Stimulated activated CD4-positive, alpha-beta T cell treated with anti-CD3 and anti-CD28 coated beads, Interleukin-1b, Interleukin-23, amount 100 ng/mL, for 24 hours (primary cell): Measurements from ENCODE around the gene SNCAIP.
"Not testable (repeated sequence)": the region's sequence is repeated elsewhere in the genome, so short reads cannot be mapped to it uniquely, and the experiment has no call there.

Experiments
- DNase-seq, 4 experiments: peaks; one replicate each; pipeline ENCODE4 v3.0.0-alpha.2; 2020; ENCODE audit warnings: low read depth in 4 of 4, low spot score in 1 of 4

Gene SNCAIP

DNA sequence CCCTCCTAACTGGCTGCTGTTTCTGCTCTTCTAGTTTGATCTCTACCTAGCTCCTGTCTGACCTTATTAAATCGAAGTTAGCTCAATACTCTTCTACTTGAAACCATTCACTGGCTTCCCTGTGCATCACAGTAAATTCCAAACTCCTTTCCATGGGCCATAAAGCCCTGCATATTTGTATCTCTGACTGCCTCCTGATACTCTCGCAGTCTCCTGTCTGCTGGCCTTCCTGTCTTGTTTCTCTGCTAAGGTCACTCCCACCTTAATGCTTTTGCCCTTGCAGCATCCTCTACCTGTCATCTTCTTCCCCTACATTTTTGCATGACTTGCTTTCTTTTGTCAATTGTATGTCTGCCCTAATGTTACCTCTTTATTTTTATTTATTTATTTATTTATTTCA, 44.8 kb downstream of the SNCAIP start:
- no peak for DNase-seq

DNA sequence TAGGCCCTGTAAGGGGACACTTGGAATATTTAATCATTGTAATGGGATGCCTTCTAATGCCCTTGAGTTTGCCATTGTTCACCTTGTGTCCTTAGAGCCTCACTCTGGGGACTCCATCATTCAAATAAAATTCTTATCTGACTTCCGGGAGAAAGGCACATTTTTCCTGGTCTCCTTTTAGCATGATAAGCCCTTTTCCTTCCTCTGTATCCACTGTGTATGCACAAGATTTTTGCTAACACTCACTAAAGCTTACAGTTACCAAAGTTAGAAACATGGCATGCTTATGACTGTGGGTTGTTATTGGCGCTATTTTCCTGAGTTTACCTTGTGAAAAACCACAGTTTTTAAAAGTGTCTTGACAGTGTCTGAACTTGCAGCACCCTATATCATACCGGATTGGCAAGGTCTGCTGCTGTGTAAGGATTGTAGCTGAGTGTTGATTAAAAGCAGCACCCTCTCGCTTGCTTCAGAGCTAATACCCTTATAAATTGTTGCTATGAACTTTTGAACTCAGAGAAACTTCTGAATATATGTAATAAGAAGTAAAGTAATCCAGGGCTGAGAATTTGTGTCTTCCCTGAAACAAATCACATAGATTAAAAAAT, 46.4 kb downstream of the SNCAIP start:
- DNase-seq: no peak

DNA sequence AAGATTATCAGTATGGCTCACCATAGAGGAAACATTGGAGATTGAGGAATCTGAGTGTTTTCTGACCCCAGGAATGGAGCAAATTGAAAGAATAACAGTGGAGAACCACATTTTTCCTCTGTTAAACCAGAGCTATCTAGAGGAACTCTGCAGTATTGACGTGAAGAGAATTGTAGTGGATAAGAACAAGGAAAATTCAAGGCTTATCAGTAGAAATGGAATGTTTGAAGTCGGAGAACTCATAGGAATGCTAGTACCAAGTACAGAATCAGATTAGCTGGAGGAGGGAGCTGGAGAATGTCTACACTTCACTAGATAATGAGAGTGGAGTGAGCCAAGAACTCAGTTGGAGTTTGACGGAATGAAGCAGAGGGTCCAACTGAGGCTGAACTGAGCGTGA, 50.3 kb downstream of the SNCAIP start:
- no peak for DNase-seq

DNA sequence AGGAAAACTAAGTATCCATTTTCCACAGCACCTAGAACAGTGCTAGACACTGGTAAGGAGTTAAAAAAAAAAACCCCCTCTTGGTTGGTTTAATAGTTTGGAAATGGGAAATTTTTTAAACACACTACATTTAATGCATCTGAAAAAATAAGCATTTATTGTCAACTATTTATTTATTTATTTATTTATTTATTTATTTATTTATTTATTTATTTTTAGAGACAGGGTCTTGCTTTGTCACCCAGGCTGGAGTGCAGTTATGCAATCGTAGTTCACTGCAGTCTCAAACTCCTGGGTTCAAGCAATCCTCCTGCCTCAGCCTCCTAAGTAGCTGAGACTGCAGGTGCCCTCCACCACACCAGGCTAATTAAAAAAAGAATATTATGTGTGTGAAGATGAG, 51.6 kb downstream of the SNCAIP start:
- no peak for DNase-seq

DNA sequence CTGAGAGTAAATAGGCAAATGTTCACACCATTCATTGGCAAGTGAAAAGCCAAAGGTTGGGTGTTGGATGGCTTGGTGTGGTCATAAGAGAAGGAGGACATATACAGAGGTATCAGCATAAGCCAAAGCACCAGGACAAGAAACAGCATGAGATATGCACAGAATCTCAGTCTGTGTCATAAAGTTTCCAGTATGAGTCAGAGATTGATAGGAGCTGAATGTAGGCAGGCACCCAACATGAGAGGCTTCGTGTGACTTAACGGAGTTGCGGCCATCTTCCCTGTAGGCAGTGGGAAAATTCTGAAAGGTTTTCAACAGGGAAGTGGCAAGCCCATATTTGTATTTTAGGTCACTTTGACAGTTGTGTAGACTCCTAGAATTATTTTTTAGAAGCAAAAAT, 54.5 kb downstream of the SNCAIP start:
- DNase-seq: no peak

DNA sequence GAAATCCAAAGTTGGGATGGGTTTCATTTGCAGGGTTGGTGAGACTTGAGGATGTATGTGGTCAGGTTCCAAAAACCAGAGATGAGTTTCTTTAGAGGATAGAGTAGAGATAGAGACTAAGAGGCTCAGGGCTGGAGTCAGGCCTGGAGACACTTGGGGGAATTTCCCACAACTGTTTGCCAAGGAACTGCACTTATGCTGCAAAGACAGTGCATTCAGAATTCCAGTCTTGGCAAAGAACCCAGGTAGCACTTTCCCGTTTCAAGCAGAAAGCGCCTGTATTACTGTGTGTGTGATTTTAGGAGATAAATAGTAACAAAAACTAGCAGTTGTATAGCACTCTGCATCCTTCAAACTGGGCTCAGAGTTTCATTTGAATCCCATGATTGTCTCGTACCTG, 55.4 kb downstream of the SNCAIP start:
- no peak for DNase-seq

DNA sequence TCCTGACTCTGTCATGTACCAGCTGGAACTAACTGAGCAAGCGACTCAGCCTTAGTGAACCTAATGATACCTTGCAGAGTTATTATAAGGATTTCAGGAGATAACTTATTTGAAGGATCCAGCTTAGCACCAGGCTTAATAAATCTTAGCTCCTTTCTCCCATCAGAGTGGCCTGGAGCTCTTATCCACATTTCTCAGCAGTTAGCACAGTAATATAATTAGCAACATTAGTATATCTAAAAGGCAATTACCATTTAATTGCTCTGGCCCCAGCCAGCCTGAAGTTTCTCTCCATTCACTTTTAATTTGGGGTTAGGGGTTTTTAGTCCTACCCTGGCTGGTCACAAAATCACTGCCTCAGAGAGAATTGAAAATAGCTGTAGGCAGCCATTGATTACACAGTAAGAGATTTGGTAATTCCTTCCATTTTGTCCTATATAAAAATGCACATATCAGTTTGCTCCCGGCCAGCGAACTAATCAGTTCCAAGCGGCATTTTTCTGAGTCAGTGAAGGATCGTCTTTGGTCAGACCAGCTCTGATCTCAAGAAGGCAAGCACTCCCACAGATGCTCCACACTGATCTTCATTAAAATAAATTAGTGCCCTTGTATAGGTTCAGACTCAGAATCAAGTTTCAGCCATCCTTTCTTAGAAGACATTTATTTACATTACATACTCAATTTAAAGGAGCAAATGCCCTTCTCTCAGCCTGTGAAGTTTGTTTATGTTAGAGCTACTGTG, 56.6 kb downstream of the SNCAIP start:
- no peak for DNase-seq

DNA sequence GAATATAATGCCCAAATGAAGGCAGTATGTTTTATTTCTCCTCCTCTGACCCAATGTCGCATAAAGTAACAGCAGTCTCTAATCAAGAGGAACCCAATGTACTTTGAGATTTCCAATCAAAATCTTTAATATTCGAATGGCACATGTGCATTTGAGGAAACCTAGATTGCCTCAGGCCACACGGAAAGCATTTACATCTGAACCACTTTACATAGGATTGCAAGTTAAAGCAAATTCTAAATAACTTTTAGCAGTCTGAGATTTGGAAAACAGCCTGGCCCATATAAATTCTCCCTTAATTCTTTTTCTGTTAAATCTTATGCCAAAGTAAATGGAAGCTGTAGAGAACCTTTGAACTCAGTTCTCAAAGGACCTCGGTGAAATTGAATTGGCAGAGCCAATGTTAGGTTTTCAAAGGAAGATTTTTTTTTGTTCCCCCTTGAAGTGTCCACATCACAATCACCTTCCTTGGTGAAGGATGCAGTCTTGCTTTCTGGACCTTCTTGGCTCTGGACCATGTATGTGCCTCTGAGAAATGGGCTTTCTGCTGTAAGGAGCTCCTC, 57.3 kb downstream of the SNCAIP start:
- no peak for DNase-seq

DNA sequence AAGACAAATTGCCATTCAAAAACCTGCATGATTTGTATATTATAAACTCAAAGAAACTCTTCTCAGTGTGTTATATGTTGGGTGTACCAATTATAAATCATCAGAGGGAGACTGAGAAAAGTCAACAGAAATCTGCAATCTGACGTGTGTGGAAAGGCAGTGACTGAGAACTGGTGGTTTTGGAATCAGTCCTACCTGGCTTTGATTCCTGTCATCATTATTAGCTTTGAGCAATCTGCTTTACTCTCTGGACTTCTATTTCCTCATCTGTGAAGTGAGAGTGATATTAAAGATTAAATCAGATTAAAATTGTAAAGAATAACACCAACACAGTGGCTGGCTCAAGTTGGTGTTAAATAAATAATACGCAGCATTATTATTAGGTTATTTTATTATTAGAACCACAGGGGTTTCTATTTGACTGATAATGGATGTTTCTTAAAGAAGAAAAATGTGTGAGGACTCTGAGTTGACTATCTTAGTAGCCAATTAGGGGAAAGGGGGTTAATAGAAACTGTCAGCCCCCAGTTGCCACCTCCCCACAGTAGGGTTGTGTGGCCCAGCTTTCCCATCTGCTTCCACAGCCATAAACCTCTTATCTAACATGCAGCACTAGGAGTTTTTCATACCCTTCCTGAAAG, 59.6 kb downstream of the SNCAIP start:
- no peak for DNase-seq

DNA sequence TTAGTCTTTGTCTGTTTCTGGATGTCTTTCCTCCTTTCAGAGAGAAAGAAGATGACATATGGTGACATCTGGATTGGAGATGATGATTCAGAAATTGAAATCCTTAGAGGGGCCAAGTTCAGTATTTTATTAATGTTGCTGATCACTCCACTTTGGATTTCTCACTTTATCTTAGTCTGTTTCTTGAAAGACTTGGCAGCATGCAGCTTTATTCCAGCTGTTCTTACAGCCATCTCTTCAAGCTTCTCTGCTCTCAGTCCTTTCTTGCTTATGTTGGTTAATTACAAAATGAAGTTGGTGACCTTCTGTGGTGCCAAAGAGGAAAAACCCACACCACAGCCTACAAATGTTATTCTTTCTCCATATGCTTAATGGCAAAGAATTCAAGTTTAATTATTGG, 62.1 kb downstream of the SNCAIP start:
- no peak for DNase-seq

DNA sequence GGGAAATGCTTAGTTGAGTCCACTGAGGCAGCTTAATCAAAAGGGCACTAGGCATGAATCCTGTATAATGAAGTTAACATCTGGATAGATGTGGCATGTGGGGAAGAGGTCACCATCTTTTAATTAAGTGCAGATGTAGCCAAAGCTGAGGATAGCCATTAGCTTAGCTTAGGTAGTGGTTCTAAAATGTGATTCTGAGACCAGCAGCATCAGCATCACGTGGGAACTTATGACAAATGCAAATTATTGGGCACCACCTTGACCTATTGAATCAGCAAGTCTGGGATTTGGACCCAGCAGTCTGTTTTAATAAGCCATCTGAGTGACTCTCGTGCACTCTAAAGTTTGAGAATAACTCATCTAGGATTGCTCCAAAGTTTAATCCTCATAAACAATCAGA, 63.8 kb downstream of the SNCAIP start:
- DNase-seq: no peak

DNA sequence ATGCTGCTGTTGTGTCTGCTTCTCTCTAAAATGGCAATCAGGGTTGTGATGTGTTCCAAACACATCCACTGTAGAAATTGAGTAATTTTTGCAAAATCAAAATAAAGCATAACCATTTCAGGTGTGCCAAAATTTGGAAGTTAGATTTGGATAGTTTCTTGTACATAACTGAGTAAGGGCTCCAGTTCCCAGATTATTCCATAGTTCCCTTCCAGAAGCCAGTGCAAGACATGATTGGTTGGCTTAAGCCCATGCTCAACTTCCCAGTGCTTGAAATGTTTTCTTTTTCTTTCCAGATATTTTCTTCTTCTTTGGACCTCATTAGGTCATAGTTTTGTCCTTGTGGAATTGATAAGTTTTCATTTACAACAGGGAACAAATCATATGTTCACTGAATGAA, 64.2 kb downstream of the SNCAIP start:
- DNase-seq: no peak

DNA sequence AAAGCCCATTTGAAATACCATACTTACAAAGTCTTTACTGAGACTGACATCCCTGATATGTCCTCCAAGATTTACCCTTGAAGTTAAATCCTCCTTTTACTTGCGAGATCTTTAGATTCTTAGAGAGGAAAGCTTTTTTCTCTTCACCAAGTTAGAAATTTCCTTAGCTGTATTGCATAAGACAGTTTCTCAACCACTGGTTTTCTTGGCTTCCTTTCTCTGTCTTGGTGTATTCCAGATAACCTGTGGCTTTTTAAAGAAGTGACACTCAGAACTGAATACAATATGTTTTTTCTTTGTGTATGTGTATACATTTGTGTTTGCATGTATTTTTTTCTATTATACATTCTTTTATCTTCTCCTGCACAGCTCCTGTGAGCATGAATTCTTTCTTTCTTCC, 65.0 kb downstream of the SNCAIP start:
- DNase-seq: no peak

DNA sequence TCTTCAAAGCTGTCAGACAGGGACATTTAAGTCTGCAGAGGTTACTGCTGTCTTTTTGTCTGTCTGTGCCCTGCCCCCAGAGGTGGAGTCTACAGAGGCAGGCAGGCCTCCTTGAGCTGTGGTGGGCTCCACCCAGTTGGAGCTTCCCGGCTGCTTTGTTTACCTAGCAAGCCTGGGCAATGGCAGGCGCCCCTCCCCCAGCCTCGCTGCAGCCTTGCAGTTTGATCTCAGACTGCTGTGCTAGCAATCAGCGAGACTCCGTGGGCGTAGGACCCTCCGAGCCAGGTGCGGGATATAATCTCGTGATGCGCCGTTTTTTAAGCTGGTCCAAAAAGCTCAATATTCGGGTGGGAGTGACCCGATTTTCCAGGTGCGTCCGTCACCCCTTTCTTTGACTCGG, 70.9 kb downstream of the SNCAIP start:
- DNase-seq: not testable (repeated sequence)

DNA sequence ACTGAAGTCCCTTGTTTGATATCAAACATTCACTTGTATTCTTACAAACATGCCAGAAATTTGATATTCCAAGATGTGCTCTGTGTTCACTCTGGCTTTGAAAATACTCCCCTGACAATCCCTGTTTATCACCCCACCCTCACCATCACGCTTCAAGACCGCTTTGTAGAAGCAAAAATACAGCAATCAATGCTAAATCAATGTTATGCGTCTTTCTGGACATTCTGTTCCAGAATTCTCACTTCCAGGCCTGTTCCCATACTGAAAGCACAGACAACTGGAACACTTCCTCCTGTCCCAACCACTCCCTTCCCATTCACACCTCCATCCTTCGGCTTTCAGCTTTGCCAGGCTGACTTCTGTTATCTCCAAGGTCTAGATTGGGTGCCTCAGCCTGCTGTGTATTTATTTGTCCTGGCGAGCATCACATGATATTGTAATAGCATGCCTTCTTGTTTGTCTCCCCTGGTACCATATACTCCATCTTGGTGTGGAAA, 72.8 kb downstream of the SNCAIP start:
- no peak for DNase-seq

DNA sequence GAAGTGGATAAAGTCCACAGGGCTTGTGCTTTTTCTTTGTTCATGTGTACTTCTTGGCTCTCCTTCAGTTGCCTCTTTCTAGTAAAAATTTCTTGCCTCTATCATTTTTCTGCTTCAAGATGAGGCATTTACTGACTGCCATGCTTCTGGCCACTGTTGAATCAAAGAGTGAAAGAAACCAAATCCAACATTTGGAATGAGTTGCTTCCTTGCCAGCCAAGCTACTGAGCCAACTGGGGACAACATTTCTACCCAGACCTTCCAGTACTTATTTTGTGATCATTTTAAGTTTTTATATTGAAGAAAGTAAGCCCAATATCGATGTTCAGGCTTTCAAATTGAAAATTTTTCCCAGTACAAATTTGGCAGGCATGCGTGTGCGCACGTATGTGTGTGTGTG, 73.2 kb downstream of the SNCAIP start:
- DNase-seq: no peak

DNA sequence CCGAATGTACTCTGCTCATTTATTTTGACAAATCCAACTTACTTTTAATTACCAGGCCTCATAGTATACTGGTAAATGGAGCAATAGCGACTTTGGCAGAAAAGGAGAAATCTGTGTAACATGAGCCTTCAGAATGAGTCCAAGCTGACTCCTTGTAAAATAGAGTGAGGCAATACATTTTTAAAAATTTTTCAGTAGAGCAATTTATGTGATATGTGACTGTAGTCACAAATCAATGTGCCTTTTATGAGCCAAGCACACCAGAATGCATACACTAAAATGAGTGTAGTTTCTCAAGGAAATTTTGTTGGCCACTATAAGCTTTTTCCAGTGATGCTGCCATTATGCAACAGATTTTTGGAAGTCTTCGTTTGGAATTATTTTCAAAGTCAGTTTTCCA, 73.8 kb downstream of the SNCAIP start:
- no peak for DNase-seq

DNA sequence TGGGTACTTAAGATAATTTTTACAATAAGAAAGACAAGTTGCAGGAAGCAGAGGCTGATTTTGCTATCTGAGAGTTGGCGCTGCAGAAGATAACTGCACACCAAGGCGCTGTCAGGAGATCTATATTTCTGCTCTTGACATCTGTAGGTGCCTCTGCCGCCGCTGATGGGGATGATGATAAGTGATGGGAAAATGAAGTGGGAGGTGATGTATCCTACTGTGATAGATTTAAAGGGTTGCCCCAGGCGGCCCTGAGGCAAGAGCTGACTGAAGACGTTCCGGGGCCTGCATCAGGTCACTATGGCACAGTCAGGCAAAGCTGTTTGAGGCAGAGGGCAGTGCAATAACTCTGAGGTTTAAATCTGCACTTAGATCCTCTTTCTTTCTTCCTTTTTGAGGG, 78.1 kb downstream of the SNCAIP start:
- no peak for DNase-seq

DNA sequence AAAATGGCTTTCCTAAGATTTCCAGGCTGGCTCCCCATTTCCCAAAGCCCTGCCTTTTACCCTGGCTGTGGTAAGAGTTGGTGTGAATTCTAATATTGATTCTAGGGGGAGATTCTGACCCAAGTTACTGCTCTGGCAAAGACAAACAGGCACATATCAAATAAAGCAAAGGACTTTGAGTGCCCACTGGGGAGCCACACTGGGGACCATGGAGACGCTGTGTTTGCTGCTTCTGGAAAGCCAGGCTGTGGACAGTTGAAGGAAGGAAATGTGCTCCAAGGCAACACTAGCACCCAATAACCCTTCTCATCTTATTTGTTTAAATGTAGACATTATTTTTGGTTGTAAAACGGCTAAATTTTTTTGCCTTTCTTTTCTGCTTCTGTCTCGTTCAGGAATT, 78.7 kb downstream of the SNCAIP start:
- no peak for DNase-seq

DNA sequence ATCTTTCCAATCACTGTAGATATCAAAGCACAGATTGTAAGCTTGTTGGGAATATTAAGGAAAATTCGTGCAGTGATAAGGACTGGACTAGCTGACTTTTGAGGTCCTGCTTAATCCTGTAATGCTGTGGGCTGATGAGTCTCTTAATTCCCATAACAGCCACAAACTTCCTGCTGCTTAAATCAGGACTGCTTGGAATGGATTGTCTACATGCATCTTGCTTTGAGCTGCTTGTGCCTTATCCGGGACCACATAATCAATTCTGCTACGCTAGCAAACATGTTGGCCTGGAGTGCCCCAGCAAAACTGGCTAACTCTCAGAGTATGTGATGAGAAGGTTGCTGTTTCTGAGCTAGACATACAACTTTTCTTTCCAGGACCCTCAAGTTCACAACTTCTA, 79.6 kb downstream of the SNCAIP start:
- no peak for DNase-seq

DNA sequence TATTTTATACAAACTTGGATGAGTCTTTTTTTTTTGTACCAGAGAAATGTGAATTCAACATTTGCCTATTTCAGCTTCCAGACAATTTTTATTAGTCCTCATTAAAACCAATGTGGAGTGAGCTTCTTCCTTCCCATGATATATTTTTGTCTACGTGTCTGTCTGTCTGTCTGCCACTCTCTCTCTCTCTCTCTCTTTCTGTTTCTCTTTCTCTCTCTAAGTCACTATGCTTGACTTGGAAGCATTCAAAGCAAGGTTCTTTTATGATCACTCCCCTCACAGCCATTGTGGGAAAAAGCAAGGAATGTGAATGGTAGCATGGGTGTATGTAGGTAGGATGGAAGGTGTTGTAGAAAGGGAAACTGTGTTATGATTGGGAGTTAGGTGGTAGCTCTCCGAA, 80.2 kb downstream of the SNCAIP start:
- no peak for DNase-seq

DNA sequence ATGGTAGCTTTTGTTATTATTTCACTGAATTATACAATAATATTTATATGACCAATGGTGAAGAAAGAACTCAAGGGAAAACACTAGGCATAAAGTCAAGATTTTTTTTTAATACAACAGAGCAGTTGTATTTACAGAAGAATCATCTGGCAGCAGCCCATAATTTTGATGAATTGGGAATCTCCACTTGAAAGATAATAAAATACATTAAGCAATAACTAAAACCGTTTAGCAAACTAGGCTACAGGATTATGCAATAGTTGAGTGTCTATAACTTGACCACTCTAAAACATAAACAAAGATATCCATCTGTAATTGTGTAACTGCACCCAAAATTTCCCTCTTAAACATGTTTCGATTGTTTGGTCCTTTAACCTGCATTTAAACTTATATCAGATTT, 80.8 kb downstream of the SNCAIP start:
- no peak for DNase-seq
